HG03066 (cell line): ENCODE measurements around the gene SPECC1L.

Experiments
- ATAC-seq: cut with Tn5 transposase; IDR thresholded peaks from one replicate; pipeline ENCODE4 v1.9.1; 2021; ENCODE audit warnings: low read depth; ENCODE audit not compliant: unreplicated experiment

Gene SPECC1L

DNA sequence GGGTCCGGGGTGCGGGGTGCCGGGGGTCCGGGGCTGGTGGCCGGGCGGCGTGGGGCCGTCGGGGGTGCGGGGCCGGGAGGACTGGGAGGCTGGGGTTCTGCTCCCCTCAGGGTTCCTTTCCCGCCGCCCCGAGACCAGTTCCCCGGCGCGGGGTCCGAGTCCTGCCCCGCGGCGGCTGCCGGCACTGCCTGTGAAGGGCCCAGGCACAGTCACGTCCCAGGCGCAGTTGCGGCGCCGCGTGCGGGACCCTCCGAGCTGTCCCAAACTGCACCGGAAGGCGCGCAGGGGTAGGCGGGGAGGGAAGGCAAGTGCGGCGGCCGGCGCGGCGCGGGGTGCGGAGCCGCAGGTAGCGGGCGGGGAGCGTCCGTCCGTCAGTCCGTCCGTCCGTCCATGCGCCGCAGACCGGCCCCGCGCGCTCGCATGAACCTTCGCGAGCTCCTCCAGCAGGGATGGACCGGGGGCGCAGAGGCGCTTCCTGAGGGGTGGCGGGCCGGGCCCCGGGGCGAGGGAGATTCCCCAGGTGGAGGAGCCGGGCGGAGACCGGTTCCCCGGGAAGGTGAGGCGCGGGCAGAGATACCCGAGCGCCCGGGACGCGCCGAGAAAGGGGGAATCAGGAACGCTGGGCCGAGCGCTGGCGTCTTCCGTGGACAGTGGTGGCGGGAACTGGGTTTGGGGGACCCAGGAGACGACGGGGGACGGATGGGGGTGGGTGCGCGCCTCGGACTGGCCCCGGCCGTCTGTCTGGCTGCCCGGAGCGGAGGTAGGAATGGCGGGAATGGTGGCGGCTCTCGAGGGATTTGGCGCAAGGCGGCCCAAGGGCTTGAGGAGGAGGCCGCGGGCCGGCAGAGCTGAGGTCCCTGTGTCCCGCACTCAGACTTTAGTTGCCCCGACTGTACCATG lies 153.6 kb downstream of the SPECC1L start:
- no peak for ATAC-seq

DNA sequence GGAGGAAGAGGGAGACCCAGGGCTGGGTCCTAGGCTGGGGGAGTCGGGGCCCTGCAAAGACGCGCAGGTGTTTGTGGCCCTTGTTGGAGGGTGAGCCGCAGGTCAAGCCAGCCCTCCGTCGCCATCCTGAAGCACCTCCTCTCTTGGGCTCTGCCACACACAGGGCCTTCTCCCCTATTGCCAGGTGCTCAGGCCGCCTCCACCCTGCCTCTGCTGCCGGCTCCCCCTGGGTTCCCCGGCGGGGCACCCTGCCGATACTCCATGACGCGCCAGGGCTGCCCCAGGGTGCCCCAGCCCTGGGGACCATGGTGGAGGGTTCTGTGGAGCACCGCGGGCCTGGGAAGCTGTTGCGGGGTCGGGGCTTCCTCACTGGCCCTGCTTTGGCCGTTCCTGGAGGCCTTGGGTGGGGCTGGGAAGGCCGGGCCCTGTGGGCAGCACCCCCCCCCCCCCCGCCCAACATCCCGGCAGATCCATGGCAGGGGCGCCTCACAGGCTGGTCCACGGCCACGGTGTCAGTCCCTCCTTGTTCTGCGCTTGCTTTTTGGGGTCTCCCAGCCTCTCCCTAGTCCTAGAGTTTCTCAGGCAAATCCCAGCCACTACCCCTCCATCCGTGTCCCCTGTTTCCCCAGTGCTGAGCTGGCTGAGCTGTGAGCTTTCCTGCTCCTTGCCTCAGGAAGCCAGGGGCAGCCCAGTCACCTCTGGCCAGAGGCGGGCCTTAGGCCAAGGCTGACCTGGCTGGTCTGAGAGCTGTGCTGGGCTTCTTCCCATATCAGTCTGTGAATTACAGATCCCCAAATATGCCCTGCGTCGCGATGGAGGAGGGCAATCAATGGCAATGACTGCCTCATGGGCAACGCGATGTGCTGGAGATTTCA lies 154.5 kb downstream of the SPECC1L start:
- ATAC-seq: no peak

DNA sequence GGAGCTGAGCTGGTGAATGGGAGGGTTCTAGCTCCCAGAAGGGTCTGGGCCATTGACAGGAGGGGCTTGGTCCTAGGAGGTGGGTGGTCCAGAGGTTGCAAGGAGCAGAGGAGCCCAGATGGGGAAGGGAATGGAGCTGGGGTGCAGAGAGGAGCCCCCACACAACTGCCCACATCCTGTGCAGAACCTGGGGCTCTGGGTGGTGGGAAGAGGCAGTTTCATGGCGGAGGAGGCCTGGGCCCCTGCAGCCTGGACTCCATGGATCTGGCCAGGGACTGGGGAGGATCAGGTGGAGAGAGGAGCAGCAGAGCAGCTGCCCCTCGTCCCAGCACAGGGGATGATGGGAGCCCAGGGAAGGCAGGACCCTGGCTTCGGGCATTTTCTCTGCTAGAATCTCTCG lies 155.8 kb downstream of the SPECC1L start:
- ATAC-seq: no peak

DNA sequence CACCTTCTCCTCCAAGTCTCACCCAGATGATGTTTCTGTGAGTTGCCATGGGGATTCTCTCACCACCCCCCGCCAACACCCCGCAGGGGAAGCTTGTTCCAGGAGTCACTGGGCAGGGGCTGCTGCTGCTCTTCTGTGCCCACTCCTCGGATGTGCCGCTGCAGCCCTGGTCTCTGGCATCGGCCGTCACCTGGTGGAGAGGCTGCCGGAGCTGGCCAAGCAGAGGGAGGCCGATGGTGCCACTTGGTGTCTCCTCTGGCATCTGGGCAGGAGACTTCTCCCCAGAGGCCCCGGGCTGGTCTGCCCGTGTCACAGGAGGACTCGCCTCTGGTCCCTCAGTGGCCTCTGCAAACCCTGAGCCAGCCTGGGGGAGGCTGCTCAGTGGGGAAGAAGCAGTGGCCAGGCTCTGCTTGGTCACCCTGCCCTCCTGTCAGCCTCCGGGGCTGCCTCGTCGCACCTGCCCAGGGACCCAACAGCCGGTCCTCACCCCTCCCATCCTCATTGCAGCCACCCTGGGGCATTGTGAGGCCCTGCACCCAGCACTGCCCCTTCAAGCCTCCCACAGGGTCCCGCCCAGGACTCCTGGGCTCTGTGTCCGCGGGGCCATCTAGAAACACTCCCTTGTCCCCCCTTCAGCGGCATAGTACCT lies 156.3 kb downstream of the SPECC1L start:
- no peak for ATAC-seq

DNA sequence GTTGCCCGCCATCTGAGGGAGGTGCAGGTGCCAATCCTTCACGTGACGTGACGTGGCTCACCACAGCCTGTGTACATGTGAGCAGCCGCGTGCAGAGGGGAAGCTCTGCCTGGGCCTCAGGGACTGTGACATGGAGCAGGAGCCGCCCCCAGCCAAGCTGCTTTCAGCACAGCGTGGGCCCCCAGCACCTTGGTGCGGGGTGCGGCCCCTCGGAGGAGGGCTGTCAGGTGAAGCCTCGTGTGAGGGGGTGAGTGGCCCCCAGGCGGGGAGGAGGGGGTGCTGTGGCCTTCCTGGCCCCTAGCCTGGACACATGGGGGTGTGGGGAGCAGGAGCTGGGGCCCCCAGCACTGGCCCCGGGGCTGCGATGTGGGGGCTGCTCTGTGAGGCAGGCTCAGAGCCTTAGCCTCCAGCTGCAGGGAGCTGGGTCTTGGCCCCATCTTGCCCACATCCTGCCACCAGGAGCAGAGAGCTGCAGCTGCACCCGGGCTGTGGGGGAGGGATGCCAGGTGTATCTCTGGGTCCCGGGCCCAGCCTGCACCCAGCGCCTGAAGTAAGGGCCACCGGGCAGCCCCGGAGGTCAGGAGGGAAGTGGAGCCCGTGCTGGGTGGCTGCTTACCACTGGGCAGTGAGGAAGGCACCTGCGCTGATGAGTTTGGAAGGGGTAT lies 157.0 kb downstream of the SPECC1L start, which contains the start of gene ADORA2A:
TSS of gene ADORA2A (plus strand) at position 100 of the 665 bp plus-strand sequence. CDS start 5,806 bp downstream, outside the sequence.
- peak; percentile 53 for ATAC-seq

DNA sequence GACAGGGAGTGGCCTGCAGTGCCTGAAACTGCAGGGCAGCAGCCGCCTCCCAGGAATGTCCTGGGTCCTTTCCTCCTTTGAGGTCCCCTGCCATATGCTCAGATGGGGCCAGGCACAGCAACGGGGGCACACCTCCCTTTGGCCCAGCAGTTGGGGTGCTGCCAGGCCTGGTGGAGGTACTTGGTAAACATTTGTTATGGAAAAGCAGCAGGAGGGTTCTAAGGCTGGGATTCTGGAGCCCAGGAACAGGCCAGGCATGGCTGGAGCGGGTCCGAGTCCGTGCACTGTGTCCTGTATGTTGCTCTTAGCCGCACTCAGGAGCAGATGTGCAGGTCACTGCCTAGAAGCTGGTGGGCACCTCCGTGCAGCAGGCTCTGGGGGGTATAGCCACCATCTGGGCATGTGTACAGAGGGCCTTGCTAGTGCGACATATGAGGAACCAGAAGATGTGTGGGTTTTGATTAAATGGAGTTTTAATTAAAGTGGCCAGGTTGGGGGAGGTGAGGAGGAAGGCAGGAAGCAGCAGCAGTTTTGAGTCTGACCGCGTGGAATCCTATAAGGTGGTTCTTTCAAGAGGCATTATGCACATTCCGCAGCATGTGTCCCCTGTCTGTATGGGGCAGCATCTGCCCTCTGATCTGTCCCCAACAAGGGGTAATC lies 158.2 kb downstream of the SPECC1L start:
- ATAC-seq: no peak

DNA sequence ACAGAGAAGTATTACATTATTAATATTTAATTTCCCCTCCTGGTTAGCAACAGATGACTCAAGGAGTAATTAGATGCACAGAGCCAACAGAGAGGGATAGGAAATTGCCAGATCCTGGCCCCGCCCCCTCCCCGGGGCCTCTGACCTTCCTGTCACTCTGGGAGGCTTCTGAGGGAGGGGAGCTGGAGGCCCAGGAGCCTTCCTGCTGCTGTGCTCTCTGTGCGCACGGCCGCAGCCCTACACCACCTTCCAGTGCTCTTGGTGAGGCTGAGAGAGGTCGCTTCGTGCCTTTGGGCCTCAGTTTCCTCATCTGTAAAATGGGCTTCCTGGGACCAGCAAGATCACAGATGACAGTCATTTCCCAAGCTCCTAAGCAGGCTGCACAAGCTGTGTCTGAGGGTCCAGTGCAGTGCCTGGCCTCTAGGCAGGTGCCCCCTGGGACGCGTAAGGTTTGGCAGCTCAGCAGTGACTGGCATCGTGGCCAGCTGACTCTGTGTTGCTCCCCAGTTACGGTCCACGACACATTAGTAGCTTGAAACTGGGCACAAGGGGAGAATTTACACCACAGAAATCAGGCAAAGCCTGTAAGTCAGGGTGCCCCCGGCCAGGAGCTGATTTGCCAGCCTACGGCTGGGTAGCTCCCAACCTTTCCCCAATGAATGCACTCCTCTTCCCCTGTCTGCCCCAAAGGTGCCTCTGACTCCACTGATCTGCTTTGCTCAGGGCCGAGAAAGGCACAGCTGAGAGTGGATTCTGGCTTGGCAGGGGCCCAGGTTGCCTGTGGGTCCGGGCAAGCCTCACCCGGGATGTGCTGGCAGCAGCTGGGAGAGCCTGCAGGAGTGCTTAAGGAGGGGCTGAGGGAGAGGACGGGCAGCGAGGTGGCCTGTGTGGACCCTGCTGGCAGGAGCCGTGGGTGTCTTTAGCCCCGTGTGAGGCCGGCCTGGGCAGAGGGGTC lies 159.1 kb downstream of the SPECC1L start:
- no peak for ATAC-seq

DNA sequence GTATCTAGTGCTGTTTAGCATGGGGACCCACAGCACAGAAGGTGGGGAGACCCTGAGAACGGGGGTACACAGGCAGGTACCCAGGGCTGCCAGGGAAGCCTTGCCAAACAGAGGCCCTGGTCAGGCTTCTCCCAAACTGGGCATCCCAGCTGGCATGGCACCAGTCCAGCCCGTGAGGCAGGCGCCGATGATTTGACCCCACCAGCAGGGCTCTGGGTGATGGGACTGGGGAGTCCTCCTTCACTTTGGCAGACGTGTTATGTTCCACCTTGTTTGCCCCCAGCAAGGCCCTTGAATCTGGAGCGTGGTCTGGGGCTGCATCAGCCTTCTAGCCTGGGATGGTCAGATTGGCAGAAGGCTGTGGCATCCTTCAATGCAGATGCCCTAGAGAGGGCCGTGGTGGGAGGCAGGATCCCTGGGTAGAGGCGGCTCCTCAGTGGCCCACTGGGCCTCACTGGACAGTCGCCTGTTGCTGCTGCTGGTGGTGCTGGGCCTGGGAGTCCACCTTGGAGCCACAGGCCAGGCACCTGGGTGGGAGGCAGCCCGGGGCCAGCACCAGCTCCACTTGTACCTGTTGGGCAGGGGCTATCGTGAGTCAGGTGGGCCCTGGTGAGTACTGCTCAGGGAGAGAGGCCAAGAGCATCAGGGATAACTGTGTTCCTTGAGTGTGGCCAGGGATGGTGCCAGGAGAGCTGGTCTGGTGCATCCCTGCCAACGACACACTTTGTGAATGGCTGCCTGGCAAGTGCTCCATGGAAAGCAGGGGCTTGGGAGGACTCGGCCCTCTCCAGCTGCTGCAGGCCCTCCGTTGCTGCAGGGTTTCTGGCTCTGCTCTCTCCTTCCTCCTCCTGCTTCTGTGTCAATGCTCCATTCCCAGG lies 160.0 kb downstream of the SPECC1L start:
- ATAC-seq: no peak

DNA sequence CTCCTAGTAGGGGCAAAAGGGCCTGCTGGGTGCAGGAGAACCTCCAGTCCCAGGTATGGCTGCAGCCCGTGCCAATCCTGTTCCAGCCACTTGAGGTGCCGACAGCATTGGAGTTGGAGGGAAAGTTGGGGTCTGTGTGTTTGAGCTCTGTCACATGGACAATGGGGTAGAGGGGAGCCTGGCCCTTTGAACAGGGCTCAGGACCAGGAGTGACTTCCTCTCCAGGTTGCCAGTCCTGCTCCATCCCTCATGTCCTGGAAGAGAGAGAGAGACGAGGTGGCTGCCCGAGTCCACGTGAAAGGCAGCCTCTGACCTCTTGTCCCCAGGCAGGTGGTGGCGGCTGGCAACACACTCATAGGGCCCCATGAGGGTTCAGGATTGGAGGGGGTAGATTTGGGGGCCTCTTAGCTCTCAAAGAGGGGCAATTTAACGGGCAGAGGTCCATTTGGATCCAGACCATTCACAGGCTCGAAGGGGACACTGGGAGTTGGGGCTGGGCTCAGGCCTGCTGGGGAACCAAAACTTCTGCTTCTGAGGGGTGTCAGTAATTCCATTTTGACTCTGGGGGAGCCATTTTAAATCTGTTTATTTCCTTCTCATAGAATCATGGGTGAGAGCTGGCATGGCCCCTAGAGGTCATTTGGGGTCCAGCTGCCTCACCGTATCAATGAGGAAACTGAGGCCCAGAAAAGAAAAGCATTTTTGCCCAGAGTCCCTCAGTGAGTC lies 160.8 kb downstream of the SPECC1L start:
- no peak for ATAC-seq

DNA sequence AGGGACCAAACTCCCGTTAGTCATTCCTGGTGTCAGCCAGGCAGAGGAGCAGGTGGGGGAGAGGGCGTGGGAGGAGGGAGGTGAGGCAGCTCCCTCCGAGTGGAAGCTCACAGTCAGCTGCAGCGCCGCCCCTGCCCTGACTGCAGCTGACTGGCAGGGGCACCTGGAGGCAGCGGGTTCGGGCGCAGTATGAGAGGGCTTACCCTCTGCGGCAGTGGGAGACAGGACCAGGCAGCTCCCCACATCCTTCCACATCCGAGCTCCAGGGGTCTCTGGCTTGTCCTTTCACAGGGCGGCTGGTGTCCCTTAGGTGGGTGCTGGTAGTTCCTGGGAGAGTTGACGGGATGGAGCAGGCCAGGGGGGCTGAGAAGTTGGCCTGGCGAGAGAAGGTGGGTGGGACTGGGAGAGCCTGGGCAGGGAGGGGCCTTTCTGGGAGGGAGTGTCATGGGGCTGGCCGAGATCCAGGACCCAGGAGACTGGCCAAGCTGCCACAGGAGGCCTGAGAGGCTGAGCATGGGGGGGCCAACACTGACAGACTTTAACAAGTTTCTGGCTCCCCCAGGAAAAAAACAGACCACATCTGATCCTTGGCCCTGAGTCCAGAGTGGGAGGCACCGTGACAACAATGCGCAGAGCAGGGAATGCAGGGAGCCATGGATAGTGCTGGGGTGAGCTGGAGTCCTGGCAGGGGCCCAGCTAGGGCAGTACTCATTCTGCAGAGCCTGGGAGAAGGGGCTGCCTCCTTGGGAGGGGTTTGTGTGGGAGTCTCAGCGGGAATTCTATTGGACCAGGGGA lies 161.6 kb downstream of the SPECC1L start:
- no peak for ATAC-seq

DNA sequence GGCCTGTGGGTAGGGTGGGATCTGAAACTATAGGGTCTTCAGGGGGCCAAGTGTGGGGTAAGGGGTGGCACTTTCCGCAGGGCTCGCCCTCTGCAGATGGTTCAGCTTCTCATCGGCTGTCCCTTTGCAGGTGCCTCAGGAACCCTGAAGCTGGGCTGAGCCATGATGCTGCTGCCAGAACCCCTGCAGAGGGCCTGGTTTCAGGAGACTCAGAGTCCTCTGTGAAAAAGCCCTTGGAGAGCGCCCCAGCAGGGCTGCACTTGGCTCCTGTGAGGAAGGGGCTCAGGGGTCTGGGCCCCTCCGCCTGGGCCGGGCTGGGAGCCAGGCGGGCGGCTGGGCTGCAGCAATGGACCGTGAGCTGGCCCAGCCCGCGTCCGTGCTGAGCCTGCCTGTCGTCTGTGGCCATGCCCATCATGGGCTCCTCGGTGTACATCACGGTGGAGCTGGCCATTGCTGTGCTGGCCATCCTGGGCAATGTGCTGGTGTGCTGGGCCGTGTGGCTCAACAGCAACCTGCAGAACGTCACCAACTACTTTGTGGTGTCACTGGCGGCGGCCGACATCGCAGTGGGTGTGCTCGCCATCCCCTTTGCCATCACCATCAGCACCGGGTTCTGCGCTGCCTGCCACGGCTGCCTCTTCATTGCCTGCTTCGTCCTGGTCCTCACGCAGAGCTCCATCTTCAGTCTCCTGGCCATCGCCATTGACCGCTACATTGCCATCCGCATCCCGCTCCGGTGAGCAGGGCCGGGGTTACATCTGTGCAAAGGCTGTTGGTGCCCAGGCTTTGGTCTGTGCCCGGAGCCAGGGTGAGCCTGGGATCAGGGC lies 162.6 kb downstream of the SPECC1L start:
- ATAC-seq: no peak

DNA sequence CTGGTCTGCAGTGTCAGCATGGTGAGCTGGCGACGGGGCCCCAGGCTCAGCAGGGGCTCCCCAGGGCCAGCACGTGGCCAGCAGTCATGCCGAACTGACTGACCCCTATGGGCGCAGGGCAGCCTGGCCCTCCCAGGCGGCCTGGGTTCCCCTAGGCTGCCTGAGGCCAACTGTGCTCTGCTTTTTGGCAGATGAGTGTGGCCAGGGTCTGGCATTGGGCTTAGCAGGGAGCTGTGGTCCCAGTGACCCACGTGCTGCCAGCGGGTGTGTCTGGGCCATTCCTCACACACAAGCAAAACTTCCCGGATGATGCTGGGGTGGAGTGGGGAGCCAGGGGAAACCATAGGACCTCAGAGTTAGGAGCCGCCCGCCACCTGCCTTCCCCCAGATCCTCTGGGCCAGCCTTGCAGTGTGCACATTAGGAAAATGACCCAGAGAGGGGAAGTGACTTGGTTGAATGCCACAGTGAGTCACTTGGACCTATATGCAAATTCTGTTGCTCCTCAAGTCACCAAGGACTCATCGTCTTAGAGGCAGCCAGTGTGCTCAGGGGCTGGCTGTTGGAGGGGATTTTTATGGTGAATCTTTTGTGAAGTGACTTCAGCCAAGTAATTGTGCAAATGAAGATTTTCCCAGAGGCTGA lies 163.3 kb downstream of the SPECC1L start:
- ATAC-seq: peak; percentile 70

DNA sequence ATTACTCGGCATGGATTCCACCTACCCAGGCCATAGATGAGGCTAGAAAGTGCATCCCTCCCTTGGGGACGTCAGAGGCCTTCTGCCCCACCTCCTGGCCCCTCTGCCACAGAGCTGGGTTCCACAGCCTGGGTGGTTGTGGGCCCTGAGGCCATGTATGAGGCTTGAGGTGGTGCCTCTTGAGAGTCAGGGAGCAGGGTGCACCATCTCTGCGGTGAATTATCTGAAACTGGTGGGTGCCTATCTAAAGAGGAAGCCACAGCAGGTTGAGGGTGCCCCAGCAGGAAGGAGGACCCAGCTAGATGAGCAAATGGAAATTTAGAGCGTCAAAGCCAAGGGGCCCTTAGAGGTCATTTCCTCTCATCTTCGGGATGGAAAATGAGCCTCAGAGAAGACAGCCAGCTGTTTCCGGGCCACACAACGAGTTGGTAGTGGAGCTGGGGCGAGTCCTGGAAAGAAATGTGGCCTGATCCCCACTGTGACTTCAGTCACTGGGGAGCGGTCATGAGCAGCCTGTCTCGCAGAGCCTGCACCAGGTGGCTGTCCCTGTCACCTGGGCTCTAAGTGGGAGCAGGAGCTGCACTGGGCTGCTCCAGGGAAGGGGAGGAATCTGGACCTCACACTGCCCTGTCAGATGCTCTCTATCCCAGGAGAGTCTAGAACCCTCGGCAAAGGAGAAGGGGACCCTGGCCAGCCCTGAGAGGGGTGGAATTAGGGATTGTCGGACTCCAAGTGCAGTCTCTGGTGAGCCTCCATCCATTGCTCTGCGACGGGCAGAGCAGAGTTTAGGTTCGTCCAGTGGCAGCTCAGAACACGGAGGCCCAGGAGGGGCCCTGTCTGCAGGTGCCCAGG lies 164.1 kb downstream of the SPECC1L start:
- ATAC-seq: peak; percentile 53

DNA sequence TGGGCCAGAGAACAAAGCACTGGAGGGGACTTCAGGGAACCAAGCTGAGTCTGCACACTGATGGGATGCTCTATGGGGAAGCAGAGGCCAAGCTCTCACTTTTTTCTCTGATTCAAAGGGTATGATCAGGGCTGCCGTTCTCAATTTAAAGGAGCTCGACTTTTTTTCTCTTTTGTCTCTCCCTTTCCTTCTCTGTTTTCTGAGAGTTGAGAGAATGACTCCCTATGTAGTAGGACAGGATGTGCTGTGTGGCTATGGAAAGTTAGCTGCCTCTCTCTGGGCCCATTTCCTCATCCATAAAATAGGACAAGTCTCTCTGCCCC lies 164.7 kb downstream of the SPECC1L start:
- no peak for ATAC-seq
